ENCODE data around the gene PTPRN2.

DNA sequence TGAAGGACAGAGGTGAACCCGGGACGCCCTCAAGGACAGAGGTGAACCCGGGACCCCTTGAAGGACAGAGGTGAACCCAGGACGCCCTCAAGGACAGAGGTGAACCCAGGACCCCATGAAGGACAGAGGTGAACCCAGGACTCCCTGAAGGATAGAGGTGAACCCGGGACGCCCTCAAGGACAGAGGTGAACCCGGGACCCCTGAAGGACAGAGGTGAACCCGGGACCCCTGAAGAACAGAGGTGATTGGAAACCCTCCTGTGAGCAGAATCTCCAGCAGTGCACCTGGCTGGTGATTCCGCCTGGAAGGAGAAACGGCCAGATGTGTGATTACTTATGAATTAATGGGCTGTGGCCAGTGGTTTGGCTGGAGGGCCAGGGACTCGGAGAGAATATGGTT is 272.3 kb downstream of the PTPRN2 start:
- no peak for TF ChIP-seq BHLHE40 (IDR thresholded peaks at IDR 0.05; ENCODE audit: borderline replicate concordance)
- no peak for TF ChIP-seq TARDBP (IDR thresholded peaks at IDR 0.05)
- TF ChIP-seq SP1 (IDR thresholded peaks at IDR 0.05) = no peak
- TF ChIP-seq ZNF384 (IDR thresholded peaks at IDR 0.05) = no peak
- no peak for TF ChIP-seq ELF4 (IDR thresholded peaks at IDR 0.05)
- no peak for TF ChIP-seq LEF1 (IDR thresholded peaks at IDR 0.05; ENCODE audit: borderline replicate concordance)
- TF ChIP-seq L3MBTL2 (conservative IDR thresholded peaks at IDR 0.05) = no peak
- no peak for TF ChIP-seq ARNT (IDR thresholded peaks at IDR 0.05)
- TF ChIP-seq, protein P1, sequence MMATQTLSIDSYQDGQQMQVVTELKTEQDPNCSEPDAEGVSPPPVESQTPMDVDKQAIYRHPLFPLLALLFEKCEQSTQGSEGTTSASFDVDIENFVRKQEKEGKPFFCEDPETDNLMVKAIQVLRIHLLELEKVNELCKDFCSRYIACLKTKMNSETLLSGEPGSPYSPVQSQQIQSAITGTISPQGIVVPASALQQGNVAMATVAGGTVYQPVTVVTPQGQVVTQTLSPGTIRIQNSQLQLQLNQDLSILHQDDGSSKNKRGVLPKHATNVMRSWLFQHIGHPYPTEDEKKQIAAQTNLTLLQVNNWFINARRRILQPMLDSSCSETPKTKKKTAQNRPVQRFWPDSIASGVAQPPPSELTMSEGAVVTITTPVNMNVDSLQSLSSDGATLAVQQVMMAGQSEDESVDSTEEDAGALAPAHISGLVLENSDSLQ (IDR thresholded peaks at IDR 0.05) = no peak
- no peak for TF ChIP-seq FOXM1 (IDR thresholded peaks at IDR 0.05; ENCODE audit: borderline replicate concordance)
- TF ChIP-seq NFRKB (IDR thresholded peaks at IDR 0.05) = no peak
- no peak for TF ChIP-seq SUZ12 (IDR thresholded peaks at IDR 0.05)
